Medulla oblongata (tissue), 1 donor: Measurements from ENCODE around the gene ARTN.

ENCODE experiments used
- DNase-seq: peaks from one replicate; pipeline ENCODE4 v3.0.0-alpha.2; 2015; ENCODE audit errors: extremely low spot score

Gene ARTN, protein sequence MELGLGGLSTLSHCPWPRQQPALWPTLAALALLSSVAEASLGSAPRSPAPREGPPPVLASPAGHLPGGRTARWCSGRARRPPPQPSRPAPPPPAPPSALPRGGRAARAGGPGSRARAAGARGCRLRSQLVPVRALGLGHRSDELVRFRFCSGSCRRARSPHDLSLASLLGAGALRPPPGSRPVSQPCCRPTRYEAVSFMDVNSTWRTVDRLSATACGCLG

DNA sequence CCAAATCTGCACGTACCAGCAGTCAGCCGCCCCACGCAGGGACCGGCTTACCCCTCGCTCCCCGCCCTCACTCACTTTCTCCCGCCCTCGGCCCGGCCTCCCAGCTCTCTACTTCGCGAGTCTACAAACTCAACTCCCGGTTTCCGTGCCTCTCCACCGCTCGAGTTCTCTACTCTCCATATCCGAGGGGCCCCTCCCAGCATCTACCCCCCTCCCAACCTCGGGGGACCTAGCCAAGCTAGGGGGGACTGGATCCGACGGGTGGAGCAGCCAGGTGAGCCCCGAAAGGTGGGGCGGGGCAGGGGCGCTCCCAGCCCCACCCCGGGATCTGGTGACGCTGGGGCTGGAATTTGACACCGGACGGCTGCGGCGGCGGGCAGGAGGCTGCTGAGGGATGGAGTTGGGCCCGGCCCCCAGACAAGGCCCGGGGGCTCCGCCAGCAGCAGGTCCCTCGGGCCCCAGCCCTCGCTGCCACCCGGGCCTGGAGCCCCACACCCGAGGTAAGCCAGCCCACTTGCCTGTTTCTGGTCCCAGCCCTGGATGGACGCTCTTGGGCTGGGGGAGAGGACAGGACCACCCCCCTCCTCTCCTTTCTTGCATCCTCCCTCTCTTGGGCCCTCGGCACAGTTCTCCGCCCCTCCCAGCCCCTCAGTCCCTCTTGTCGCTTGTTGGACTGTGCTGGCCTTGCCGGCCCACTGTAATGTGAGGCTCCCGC lies at the start of gene ARTN:
TSS of gene ARTN (plus strand) at position 416 of the 715 bp plus-strand sequence. CDS start 1,856 bp downstream, outside the sequence.
- no peak for DNase-seq

DNA sequence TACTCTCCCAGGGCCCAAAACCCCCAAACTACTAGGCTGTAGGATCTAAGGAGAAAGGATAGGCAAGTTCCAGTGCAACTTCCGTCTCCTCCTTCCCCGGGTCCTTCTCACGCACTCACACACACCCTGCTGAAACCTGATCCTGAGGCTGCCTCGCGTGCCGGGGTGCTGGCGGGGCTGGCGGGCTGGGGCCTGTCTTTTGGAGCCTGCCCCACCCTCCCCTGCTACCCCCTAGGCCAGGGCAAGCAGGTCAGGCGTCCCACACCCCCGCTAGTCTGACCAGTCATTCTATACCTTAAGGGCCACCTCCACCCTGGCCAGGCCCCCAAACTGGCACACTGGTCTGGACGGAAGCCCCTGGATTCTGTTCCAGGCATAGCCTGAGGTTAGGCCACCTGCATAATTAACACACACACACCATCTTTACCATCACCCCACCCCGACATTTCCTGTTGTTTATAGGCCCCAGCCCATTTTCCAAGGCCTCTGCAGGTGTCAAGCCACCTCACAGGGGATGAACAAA lies 48.3 kb upstream of the ARTN start:
- DNase-seq = no peak

DNA sequence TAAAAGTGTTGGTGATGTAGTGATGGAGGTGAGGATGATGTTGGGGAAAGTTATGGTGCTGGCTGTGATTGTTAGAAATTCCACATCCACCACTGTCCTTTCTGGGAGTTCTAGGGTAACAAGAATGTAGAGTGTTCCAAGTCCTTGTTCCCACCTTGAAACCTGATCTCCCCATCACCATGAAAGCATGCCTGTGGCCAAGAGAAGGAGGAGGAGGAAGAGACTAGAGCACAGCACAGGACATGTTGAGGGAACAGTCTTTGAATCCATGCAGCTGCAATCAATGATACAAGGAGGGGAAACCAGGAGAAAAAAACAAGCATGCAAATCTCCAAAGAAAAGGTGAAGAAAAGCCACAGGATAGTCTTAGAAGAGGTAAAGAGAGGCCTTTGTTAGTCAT lies 45.9 kb upstream of the ARTN start:
- no peak for DNase-seq

DNA sequence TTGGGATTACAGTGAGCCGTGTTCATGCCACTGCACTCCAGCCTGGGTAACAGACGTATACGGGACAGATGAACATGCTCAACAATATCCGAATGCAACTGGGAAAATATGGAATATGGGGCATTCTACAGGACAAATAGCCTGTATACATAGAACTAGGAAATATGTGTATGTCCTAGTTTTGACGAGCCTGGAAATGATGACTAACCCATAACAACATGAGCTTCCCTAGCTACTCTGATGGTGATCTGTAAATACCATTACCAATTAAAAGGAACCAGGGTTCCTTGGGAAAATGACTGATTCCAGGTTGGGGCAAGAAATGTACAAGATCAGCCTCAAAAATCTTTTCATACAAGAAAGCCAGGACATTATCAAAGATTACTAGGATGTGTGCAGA lies 42.8 kb upstream of the ARTN start:
- no peak for DNase-seq

DNA sequence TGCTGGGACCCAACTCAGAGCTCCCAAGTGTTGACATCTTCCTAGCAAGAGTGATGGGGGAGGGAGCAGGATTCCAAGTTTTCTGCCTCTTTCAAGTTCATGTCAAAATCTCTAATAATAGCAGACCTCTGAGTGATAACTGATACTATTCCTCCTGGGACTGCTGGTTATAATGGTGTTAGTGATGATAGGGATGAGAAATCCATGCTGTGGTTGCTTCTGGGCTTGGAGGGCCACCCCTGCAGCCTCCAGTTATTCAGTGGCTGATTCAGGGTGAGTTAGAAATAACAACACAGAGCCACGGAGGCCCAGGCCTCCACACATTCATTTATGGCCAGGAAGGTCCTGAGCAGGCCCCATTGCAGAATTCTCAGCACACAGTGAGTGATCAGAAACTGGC lies 40.6 kb upstream of the ARTN start:
- no peak for DNase-seq

DNA sequence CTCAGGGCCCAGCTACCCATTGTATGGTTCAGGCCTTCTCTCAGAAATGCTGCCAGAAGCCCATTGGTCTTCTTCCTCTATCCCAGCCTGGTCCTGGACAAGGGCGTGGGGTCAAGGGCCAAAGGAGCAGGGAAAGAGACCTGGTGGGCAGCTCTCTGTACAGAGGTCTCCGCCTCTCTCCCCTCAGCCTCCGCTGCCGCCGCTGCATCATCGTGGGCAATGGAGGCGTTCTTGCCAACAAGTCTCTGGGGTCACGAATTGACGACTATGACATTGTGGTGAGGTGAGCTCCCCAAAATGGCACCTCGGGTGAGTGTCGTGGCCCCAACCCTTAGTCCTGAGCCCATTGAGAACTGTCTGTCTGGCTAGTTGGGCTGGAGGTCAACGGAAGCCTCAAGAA lies 34.6 kb upstream of the ARTN start:
- DNase-seq = no peak

DNA sequence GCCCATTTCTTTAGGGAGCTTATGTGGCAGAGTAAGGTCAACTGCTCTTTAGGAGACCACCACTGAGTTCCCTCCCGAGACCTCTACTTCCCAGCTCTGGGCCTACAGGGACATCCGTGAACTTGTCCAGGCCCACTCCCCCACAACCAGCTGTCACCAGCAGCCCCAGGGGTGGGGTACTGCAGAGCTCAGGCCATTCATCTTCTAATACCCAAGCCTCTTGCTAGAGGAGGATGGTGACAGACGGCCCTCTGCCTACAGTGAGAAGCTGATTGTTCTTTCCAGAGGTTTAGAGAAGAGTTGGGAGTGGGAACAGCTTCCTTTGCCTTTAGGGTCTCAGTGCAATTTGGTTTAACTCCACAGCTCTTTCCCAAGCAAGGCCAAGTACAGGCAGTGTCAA lies 33.2 kb upstream of the ARTN start:
- no peak for DNase-seq

DNA sequence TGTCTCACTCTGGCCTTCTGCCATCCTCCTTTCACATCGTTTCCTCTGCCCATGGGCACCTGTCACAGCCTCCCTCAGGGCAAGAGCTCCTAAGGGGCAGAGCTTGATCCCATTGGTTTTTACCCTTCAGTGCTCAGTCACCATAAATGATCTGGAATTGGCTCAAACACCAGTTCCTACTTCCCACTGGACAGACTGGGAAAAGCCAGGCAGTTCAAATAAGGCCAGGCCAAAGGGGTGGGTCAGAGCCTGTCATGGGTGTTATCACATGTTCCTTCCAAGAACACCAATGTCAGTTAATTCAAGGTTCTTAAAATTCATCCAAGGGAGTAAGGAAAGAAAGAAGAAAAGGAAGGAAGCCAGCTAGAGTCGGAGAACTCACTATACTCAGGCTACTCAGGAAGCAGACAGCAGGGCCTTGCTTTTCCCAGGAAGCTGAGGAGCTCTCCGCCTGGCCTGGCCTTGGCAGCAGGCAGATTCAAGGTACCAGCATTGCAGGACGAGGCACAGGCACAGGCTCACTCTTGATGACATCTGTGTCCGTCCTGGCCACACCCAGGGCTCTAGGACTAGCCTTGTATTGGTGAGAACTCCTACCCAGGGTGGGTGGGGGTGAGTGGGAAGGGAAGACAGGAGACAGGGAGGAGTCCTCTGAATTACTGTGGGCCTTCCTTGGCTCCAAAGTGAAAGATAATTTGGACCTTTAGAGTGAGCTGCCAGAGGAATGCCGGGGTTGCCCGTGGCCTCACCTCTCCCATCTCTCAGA lies 32.2 kb upstream of the ARTN start:
- DNase-seq = no peak

DNA sequence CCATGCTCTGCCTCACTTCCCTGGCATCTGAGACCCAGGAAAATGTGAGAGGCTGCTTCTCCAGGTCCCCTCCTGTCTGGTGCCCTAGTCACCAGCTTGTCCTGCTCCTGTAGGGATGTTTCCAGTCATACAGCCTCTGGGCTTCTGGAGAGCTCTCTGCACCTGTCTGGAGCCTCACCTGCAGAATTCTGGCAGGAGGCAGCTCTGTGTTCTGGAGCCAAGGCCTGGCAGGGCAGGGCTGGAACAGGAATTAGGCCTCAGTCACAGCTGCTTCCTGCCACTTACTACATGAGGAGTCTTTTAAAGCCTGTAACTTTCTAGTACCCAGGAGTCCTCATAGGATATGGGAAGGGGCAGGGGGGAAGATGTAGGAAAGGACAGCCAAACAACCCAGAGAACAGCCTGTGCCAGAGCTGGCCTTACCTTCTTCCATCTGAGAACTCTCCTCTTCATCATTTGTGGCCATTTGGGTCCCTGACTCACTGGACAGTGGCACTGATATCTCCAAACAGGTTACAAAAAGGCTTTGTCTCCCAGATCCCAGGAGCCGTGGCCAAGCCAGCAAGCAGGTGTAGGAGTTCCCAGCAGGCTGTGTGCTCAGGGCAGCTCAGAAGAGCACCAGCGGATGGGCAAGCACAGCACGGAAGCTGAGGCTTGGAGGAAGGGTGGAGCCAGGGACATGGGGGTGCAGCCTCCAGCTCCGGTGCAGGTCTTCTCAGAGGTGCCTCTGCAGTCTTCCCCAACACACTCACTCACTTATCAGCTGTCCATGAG lies 31.4 kb upstream of the ARTN start:
- DNase-seq = no peak

DNA sequence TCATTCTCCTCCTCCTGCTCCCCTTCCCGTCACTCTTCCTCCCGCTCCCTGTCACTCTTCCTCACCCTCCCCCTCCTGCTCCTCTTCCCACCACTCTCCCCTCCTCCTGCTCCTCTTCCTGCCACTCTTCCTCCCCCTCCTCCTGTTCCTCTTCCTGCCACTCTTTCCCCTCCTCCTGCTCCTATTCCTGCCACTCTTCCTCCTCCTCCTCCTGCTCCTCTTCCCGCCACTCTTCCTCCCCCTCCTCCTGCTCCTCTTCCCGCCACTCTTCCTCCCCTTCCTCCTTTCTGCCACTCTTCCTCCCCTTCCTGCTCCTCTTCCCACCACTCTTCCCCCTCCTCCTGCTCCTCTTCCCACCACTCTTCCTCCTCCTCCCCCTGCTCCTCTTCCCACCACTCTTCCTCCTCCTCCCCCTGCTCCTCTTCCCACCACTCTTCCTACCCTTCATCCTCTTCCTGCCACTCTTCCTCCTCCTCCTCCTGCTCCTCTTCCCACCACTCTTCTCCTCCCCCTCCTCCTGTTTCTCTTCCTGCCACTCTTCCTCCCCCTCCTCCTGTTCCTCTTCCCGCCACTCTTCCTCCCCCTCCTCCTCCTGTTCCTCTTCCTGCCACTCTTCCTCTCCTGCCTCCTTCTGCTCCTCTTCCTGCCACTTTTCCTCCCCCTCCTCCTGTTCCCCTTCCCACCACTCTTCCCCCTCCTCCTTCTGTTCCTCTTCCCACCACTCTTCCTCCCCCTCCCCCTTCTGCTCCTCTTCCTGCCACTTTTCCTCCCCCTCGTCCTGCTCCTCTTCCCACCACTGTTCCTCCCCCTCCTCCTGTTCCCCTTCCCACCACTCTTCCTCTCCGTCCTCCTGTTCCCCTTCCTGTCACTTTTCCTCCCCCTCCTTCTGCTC lies 28.7 kb upstream of the ARTN start:
- no peak for DNase-seq

DNA sequence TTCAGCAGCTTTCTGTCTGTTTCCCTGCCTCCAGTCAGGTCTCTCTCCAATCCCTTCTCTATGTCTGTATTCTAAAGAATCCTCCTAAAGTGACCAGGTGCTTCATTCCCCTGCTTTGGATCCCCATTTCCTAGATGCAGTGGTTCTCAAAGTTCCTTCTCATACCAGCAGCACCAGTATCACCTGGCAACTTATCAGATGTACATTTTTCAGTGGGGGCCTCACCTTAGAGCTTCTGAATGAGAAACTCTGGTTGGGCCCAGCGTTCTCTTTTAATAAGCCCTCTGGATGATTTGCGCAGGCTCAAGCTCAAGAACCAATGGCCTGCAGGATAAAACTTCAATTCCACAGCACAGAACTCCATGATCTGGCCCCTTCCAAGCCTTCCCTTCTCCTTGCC lies 25.4 kb upstream of the ARTN start:
- DNase-seq = no peak

DNA sequence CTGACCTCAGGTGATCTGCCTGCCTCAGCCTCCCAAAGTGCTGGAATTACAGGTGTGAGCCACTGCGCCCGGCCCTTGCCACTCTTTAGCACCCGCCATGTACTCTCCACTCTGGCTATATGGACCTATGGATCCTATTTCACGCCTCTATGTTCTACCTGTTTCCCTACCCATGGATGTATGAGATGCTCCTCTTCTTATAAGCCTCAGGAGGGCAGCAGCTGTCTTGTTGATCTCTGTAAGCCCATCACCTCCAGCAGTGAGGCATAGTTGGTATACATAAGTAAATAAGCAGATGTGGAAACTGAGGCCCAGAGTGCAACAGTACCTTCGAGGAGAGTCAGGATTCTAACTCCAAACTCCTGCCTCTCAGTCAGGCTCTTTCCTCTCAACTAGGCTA lies 24.7 kb upstream of the ARTN start:
- DNase-seq = no peak

DNA sequence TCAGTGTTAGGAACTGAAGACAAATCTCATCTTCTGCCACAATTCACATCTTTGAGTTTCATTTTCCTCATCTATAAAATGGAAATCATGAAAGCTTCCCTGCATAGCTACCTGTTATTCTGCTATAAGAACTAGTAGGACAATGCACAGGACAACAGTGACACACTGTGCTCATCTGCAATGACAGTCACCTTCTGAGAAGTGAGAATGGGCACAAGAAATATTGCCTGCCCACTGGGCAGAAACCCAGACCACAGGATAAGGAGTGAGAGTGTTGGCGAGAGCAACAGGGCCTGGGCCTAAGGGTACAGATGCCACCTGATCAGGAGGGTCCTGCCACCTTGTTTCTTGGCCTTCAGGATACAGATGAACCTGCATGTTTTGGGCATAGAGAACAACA lies 23.3 kb upstream of the ARTN start:
- no peak for DNase-seq

DNA sequence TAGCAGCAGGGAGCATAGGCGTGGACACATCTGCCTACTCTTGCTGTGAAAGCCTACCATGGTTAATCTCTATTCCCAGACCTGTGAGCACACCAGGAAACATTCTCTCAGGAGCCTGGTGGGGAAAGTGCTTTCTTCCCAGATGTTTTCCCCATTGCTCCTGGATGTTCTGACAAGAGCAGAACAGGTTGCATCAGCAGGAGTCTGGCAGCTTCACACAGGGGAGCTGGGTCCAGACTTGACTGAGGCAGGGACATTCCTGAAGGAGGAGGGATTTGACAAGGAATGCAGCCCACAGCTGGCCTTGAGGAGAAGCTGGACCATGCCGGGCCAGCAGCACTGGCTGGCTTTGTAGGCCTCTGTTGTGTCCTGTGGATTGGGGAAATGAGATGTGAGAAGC lies 21.0 kb upstream of the ARTN start:
- DNase-seq = no peak

DNA sequence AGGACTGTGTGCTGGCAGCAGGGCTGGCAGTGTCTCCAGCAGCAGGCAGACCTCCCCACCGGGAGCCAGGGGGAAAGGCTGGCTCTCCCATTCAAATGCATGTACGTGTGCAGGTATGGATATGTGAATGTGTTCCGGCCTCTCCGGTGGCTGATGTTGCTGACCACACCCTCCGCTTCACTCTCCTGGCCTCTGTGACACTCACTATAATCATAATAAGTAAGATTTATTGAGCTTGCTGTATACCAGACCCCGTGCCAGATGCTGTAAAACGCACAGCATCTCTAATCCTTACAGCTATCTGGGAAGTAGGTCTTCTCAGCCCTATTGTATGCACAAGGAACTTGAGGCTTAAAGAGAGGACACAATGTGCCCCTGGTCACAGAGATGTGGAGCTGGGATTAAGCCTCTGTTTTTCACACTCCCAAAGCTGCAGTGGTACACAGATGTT lies 20.5 kb upstream of the ARTN start:
- no peak for DNase-seq

DNA sequence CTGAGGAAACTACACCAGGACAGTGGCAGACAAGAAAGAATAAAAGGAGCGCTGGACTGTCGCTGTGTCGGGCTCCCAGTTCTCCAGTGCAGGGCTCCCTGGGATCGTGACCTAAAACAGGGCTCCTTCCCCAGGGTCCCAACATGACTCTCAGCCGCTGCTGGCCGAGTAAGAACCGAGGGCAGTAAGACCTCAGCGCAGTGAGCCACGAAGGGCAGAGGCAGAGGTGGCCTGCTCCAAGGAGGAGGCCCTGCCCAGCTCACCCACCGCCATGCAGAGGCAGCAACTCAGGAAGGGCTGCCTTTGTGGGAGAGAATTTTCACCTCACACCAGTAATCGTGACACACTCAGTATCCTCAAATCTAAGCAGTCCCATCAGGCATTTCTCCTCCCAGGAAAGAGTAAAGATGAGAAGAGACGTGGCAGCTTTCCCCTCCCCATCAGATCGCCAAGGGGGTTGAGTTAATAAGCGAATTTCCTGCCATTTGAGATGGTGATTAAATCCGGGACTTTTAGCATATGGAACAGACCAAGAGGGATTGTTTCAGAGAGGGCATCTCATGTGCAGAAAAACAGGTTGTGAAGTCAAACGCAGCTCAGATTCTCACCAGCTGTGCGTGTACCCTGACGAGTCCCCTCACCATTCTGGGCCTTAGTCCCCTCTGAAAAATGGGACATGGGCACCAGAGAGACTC lies 19.8 kb upstream of the ARTN start:
- no peak for DNase-seq

DNA sequence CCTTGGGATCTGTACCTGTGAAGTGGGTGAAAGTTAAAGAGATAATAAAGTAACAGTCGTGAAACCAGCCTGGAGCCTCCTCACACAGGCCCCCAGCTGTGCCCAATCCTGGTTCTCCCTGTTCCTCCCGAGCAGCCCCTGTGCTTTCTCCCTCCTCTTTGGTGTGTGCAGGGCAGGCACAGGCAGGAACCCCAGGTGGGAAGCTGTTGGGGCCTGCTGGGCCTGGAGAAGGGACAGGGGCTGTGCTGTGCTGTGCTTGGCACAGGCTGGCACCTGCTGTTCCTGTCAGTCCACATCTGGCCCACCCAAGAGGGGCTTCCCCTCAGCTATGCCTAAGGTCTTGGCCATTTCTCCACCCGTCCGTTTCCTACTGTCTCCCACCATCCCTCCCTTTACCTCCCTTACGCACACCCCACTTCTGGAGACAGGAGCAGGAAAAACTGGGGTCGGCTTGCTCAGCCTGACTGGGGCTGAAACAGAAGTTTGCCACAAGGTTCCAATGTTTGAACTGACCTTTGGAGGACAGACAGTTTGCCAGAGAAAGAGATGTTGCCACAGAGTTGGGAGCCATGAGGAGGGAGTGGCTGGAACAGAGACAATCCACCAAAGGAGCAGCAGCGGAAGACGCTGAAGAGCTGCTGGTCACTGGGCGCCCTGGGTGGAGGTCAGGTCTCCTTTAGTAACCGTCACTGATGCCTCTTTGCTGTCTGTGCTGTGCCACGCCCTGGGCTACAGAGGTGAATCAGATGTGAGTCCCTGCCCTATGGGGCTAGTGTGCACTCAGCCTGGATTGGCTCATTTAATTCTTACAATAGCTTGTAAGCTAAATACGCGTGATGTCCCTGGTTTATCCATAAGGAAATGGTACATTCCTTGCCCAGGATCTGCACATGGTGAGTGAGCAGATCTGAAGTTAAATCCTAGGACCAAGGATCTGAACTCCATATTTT lies 18.8 kb upstream of the ARTN start:
- no peak for DNase-seq

DNA sequence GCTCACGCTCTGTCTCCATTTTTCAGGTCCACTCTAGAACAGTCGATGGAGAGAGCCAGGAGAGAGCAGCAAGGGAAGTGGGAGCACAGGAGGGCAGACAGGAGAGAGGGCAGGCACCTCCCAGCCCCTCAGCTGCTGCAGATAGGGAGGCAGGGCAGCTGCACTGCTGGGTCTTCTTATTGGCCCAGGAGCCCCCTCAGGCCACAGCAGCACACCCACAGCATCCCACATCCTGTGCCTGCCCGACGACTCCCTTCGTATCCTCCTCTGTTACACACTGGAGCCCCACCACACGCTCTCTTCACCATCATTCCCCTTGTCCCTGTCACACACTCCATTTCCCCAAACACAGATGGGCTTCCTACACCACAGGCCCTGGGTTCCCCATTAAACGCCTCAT lies 13.7 kb upstream of the ARTN start:
- DNase-seq = no peak

DNA sequence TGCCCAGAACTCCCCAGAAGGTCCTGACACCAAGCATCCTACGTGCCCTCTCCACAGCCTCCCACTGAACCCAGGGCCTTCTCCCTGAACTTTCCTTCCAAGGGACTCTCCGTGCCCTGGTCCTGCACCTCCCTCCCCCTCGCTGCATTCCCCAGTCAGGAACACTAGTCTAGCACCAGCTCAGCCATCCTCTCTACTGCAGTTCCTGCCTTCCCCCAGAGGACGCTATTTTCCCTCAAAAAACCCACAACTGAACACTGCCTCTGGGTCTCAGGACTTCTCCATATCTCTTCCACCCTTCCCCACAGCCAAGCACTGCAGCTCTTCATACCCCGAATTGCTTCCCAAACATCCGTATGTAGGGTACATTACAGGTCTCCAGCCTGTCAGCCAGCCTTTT lies 12.6 kb upstream of the ARTN start:
- no peak for DNase-seq
